Vagina (tissue), 2 donors: ENCODE data around the gene SLFN12. TPM values are rescaled to one million over a fixed set of nuclear protein-coding genes. Genes with fewer than 3 reads are reported as not detected.
A peak's percentile ranks its signal among the peaks of the same experiment; 100 is the strongest.

ENCODE experiments used
- DNase-seq, 2 donors: peaks; one replicate each; pipeline ENCODE4 v3.0.0-alpha.2; 2017; ENCODE audit errors: extremely low spot score in 2 of 2
- H3K27ac ChIP-seq: fragments of 200-600 bp; sonication (generic); one replicate; pipeline ENCODE4 v1.5.1; 2019
- H3K27me3 ChIP-seq: fragments of 200-600 bp; sonication (generic); one replicate; pipeline ENCODE4 v1.5.1; 2019
- H3K36me3 ChIP-seq, 2 donors: fragments of 200-600 bp; sonication (generic); one replicate each; pipeline ENCODE4 v1.5.1; 2017 to 2019
- H3K4me1 ChIP-seq: fragments of 200-600 bp; sonication (generic); one replicate; pipeline ENCODE4 v1.5.1; 2019
- H3K4me3 ChIP-seq, 2 donors: fragments of 200-600 bp; sonication (generic); 1 replicate in 1 of 2; 2 replicates in 1 of 2; pipeline ENCODE4 v1.5.1; 2016 to 2019
- H3K9me3 ChIP-seq: fragments of 200-600 bp; sonication (generic); one replicate; pipeline ENCODE4 v1.5.1; 2019
- POLR2A ChIP-seq, 2 donors: fragments of 450-650 bp; IDR thresholded peaks; one replicate each; pipeline ENCODE4 v1.6.1; 2017; ENCODE audit warnings: antibody characterized with exemption in 2 of 2, mild to moderate bottlenecking in 2 of 2, moderate library complexity in 2 of 2
- POLR2AphosphoS5 ChIP-seq, 2 donors: sonication (generic); formaldehyde crosslinking; IDR thresholded peaks; one replicate each; pipeline ENCODE4 v1.9.0; 2017; ENCODE audit warnings: antibody characterized with exemption in 2 of 2, mild to moderate bottlenecking in 2 of 2, low read depth in 1 of 2; ENCODE audit not compliant: insufficient read depth in 1 of 2
- intact Hi-C: fragments of 100-400 bp; cut with DNase I; formaldehyde crosslinking; loops from one replicate; pipeline ENCODE4 v1.15.1; 2023
- total RNA-seq: library from RNA; depleted of rRNA; stranded (reverse); fragments of >200 nt; gene quantifications from one replicate; pipeline ENCODE4 v1.2.3, GENCODE V29; 2016
- TF ChIP-seq, protein P1 (sequence below), 3 experiments: fragments of 450-650 bp in 2 of 3; fragments of 200-600 bp in 1 of 3; sonication (generic) in 1 of 3; IDR thresholded peaks; one replicate each; pipeline ENCODE4 v1.5.1; 2017 to 2019; ENCODE audit warnings: antibody characterized with exemption in 3 of 3, mild to moderate bottlenecking in 2 of 3, moderate library complexity in 2 of 3

The SLFN12 gene
- total RNA-seq, 1 donor from 2014 or later = 5.9 TPM

DNA sequence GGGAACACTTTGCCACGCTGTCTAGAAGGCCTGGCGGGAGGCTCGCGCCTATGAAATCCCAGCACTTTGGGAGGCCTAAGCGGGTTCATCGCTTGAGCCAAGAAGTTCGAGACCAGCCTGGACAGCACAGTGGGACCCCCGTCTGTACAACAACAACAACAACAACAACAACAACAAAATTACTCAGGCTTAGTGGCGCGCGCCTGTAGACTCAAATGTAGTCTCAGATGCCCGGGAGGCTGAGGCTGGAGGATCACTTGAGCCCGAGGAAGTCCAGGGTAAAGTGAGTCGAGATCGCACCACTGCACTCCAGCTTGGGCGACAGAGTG is 16.6 kb upstream of the SLFN12 start:
- Histone ChIP-seq H3K27ac (no peak overlapping the region), H3K27me3 (no peaks in the 10 kb centered on the region), H3K36me3 (no peaks in the 10 kb centered on the region), H3K9me3 (no peaks in the 10 kb centered on the region), H3K4me3 (peak overlapping the region; percentile 57 to 71), H3K4me1 (peaks cover 20% of the 10 kb centered on the region)
- no peak for DNase-seq
- no peak for TF ChIP-seq POLR2AphosphoS5 (IDR thresholded peaks at IDR 0.05; ENCODE audit: insufficient read depth in 1 of 2, low read depth in 1 of 2)
- TF ChIP-seq, protein P1, sequence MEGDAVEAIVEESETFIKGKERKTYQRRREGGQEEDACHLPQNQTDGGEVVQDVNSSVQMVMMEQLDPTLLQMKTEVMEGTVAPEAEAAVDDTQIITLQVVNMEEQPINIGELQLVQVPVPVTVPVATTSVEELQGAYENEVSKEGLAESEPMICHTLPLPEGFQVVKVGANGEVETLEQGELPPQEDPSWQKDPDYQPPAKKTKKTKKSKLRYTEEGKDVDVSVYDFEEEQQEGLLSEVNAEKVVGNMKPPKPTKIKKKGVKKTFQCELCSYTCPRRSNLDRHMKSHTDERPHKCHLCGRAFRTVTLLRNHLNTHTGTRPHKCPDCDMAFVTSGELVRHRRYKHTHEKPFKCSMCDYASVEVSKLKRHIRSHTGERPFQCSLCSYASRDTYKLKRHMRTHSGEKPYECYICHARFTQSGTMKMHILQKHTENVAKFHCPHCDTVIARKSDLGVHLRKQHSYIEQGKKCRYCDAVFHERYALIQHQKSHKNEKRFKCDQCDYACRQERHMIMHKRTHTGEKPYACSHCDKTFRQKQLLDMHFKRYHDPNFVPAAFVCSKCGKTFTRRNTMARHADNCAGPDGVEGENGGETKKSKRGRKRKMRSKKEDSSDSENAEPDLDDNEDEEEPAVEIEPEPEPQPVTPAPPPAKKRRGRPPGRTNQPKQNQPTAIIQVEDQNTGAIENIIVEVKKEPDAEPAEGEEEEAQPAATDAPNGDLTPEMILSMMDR (IDR thresholded peaks at IDR 0.05) = no peak
- TF ChIP-seq POLR2A (IDR thresholded peaks at IDR 0.05) = no peak
- intact Hi-C loops = loop anchor here (10.0 kb wide), 1 partner anchor 84 kb away; no protein-coding TSS in a partner anchor

DNA sequence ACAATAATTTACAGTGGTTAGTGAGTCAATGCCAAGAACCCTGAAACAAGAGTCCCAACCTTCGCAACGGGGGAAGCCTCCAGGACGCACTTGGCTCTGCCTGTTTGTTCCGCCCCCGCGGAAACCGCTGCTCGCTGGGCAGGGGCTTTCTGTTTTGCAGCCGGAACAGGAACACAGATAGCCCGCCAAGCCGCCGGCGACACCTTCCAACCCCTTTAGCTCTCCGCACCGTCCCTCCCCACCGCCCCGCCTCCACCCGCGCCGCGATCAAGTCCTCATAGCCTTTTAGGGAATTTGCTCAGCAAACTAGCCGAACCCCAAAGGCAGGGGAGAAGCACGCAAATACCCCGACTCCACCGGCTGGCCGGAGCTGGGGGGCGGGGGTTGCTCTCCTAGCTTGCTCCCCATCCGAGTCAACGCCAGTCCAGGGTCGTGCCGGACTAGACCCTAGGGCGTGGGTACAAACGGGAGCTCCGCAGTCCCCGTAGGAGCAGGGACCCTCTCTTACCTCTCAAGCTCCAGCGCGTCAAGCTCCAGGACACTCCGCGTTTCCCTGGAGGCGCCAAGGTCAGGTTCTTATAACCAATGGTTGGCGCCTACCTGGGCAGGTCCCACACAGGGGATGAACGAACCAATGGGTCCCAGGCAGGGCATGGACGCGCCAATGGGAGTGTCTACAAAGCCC is 16.1 kb upstream of the SLFN12 start, which contains the start of gene SLFN13:
TSS of gene SLFN13 (minus strand) at position 553 of the 685 bp plus-strand sequence. CDS start 3,086 bp downstream, outside the sequence.
- H3K27me3 ChIP-seq = no peaks in the 10 kb centered on the region

DNA sequence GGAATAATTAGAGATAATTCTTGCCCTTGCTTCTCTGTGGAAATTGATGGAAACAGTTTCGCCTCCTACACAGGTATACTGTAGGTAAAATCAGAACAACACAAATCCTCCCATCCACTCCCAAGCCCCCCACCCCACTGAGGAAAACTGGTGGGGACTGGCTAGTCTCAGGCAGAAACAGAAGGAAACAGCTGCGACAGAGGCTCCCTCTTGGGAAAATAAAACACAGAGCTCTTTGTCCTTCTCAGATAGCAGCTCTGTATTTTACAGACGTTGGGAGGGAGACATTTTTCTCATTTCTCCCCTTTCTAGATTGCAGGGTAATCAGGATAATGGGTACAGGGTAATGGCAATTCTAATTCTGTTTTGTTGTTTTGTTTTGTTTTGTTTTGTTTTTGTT is 15.2 kb upstream of the SLFN12 start:
- Histone ChIP-seq H3K27ac (no peak overlapping the region), H3K4me1 (peaks cover 20% of the 10 kb centered on the region), H3K4me3 (peak overlapping the region in 1 of 2 donors; percentile 57), H3K36me3 (no peaks in the 10 kb centered on the region), H3K27me3 (no peaks in the 10 kb centered on the region), H3K9me3 (no peaks in the 10 kb centered on the region)
- DNase-seq = no peak
- TF ChIP-seq, protein P1 (IDR thresholded peaks at IDR 0.05) = no peak
- TF ChIP-seq POLR2A (IDR thresholded peaks at IDR 0.05) (no peak), POLR2AphosphoS5 (IDR thresholded peaks at IDR 0.05; ENCODE audit: insufficient read depth in 1 of 2, low read depth in 1 of 2) (no peak)
- intact Hi-C loops = loop anchor here (10.0 kb wide), 1 partner anchor 83 kb away; no protein-coding TSS in a partner anchor

More for the DNA sequence above, 16.1 kb upstream of the SLFN12 start, which contains the start of gene SLFN13:
- Histone ChIP-seq H3K9me3 (no peaks in the 10 kb centered on the region), H3K4me3 (peak within 1 kb of the TSS; percentile 57 to 71), H3K36me3 (no peaks in the 10 kb centered on the region), H3K27ac (peak within 1 kb of the TSS; percentile 43), H3K4me1 (peaks cover 20% of the 10 kb centered on the region)
- TF ChIP-seq, protein P1 (IDR thresholded peaks at IDR 0.05) = no peak
- TF ChIP-seq POLR2AphosphoS5 (IDR thresholded peaks at IDR 0.05; ENCODE audit: insufficient read depth in 1 of 2, low read depth in 1 of 2) = peak in 1 of 2 donors; percentile 51
- no peak for DNase-seq
- intact Hi-C loops = loop anchor here (10.0 kb wide), 1 partner anchor 84 kb away; no protein-coding TSS in a partner anchor

DNA sequence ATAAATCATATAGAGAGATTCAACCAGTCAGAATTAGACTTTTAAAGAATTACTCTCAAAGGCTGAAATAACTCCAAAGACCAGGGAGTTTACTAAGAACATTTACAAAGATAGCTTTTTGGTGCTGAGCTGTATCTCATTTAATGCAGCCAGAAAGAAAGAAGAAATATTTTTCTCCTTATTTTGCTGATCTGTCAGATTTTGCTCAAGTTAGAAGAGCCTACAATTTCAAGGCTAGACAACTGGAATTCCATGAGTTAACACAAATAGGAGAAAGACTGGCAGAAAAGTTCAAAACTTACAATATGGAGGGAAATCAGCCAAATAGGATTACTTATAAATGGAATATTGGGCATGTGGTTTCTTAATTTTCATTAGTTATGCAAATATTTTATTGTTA is 6.1 kb upstream of the SLFN12 start:
- intact Hi-C loops = no loop called here
- H3K27ac ChIP-seq = no peak overlapping the region

More for the DNA sequence above, 6.1 kb upstream of the SLFN12 start:
- Histone ChIP-seq H3K9me3 (no peaks in the 10 kb centered on the region), H3K27me3 (no peaks in the 10 kb centered on the region), H3K4me1 (peaks cover 5% of the 10 kb centered on the region), H3K4me3 (no peak overlapping the region), H3K36me3 (no peaks in the 10 kb centered on the region)
- TF ChIP-seq POLR2AphosphoS5 (IDR thresholded peaks at IDR 0.05; ENCODE audit: insufficient read depth in 1 of 2, low read depth in 1 of 2) (no peak), POLR2A (IDR thresholded peaks at IDR 0.05) (no peak)
- TF ChIP-seq, protein P1 (IDR thresholded peaks at IDR 0.05) = no peak
- DNase-seq = no peak
